Activated CD8-positive, alpha-beta memory T cell treated with anti-CD3 and anti-CD28 coated beads for 36 hours (primary cell): ENCODE measurements around the gene FEV. TPM values are rescaled to one million over a fixed set of nuclear protein-coding genes. Genes with fewer than 3 reads are reported as not detected.
"Not testable (repeated sequence)": the region's sequence is repeated elsewhere in the genome, so short reads cannot be mapped to it uniquely, and the experiment has no call there.

Experiments
- CTCF ChIA-PET: fragments of 350-600 bp; sonication (Branson Sonifier 250); formaldehyde crosslinking; loops from one replicate; lab custom pipeline; 2021; ENCODE audit warnings: antibody characterized with exemption; lab: Charles Lee
- POLR2A ChIA-PET: fragments of 350-600 bp; sonication (Branson Sonifier 250); formaldehyde crosslinking; loops from one replicate; lab custom pipeline; 2021; ENCODE audit warnings: antibody characterized with exemption; lab: Charles Lee
- total RNA-seq, 2 experiments: library from RNA; stranded (reverse); gene quantifications; one replicate each; pipeline ENCODE4 v1.2.3, GENCODE V29; 2021

The FEV gene
- total RNA-seq, 2 experiments from 2014 or later, result not detected

- POLR2A ChIA-PET, result no interaction called here
- CTCF ChIA-PET, result interaction anchor here (0.8 kb wide), 1 partner anchor 85 kb away, joined by 4 read pairs; no protein-coding TSS in a partner anchor
Measured at GRCh38 chr2:218961229-218961628, 23.8 kb downstream of the FEV start.

GRCh38 chr2:218960309-218961165 is 24.4 kb downstream of the FEV start:
- ChIA-PET CTCF (interaction anchor here (2.1 kb wide), 1 partner anchor 62 kb away, joined by 6 read pairs; no protein-coding TSS in a partner anchor), POLR2A (no interaction called here)

DNA sequence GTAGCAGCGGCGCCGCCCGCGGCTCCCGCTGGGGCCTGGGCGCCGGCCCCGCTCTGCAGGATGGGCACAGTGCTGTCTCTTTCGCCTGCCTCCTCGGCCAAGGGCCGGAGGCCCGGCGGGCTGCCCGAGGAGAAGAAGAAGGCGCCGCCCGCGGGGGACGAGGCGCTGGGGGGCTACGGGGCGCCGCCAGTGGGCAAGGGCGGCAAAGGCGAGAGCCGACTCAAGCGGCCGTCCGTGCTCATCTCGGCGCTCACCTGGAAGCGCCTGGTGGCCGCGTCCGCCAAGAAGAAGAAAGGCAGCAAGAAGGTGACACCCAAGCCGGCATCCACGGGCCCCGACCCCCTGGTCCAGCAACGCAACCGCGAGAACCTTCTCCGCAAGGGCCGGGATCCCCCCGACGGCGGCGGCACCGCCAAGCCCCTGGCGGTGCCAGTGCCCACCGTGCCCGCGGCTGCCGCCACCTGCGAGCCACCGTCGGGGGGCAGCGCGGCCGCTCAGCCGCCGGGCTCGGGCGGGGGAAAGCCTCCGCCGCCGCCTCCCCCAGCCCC is 25.1 kb downstream of the FEV start:
- CTCF ChIA-PET, result interaction anchor here (1.3 to 2.1 kb wide), 2 partner anchors 35 to 61 kb away, joined by 3 to 6 read pairs; no protein-coding TSS in a partner anchor
- POLR2A ChIA-PET, result interaction anchor here (0.6 kb wide), 1 partner anchor 238 kb away, joined by 3 read pairs; no protein-coding TSS in a partner anchor

GRCh38 chr2:218959141-218959731 is 25.7 kb downstream of the FEV start, which contains the start of gene CDK5R2:
TSS of gene CDK5R2 (plus strand) at chr2:218959666. CDS start at chr2:218959821, 155 bp downstream.
- CTCF ChIA-PET, result interaction anchor here (1.3 to 2.1 kb wide), 3 partner anchors 36 to 83 kb away, joined by 3 to 6 read pairs (median 5); no protein-coding TSS in a partner anchor
- POLR2A ChIA-PET, result interaction anchor here (0.6 kb wide), 1 partner anchor 237 kb away, joined by 3 read pairs; no protein-coding TSS in a partner anchor

- ChIA-PET POLR2A (interaction anchor here (0.6 kb wide), 1 partner anchor 540 kb away, joined by 3 read pairs; the partner anchor contains the start of gene GMPPA), CTCF (interaction anchor here (0.9 to 2.1 kb wide), 4 partner anchors 23 to 82 kb away, joined by 3 to 9 read pairs (median 4); no protein-coding TSS in a partner anchor)
Measured at GRCh38 chr2:218958276-218958675, 26.7 kb downstream of the FEV start.

DNA sequence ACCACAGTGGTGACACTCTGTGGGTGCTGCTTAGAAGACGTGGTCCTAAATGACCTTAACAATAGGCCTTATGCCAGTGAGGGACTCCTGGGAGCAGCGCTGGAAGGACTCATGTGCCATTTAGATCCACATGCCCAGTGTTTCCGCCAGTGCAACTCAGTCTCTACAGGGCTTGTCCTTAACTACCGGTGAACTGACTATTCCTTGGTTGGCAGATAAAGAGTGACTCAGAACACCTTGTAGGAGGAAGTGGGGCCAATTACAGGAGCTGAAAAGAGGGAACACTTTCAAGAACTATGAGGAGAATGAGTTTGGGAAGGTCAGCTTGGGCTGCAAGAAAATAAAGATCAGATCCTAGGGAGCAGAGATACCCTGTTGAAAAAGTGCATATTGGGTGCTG is 27.3 kb downstream of the FEV start:
- CTCF ChIA-PET, result interaction anchor here (0.9 to 2.1 kb wide), 2 partner anchors 23 to 72 kb away, joined by 3 to 9 read pairs; no protein-coding TSS in a partner anchor
- POLR2A ChIA-PET, result interaction anchor here (0.6 kb wide), 1 partner anchor 45 kb away, joined by 3 read pairs; no protein-coding TSS in a partner anchor

DNA sequence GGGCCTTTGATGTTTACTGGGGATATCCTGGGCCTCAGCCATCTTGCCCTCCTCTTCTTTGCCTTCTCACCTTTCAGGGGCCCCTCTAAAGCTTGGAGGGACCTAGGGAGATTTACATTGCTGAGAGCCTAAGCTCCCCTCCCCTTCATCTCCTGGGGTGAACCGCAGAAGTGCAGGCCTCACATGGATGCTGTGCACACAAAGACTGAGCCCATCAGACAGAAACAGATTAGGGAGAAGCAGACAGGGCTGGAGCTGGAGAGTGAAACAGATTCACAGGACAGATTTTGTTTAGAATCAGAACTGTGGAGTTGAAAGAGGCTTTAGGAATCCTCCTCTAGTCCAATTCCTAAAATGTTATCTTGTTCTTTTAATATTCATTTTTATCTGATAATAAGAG is 28.9 kb downstream of the FEV start:
- CTCF ChIA-PET, result no interaction called here
- POLR2A ChIA-PET, result no interaction called here

DNA sequence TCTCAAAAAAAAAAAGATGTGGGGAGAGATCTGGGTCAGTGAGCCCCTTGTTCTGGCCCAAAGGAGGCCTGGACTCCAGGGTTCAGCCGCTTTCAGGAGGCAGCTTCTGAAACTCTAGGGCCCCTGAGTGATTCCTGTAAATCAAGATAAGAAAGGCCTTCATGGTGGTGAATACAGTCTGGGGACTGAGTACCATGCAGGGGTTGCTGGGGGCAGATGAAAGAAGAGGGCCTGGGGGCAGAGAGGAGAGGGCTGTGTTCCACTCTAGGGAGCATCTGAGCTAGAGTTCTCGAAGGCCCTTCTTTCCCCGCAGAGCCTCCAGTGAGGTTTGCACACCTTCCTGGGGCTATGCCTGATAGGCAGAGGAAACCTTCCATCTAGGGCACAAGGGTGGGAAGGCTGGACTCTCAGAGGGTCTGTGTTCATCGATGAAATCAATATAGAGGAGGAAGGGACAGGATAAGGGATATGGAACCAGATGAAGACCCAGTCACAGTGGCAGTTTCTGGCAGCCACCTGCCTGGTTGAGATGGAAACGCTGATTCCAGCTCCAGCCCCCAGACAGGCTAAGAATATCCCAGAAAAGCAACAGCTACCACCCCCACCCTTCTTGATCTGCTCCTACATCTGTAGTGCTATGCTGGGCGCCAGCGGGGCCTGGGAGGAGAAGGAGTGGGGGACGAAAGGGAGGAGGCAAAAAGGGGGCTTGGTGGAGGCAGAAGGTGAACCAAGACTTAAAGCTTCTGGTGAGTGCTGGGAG is 30.3 kb downstream of the FEV start:
- ChIA-PET POLR2A (no interaction called here), CTCF (interaction anchor here (1.0 to 1.6 kb wide), 2 partner anchors 10 to 25 kb away, joined by 3 to 4 read pairs; no protein-coding TSS in a partner anchor)

- CTCF ChIA-PET, result interaction anchor here (0.6 to 1.6 kb wide), 3 partner anchors 27 to 57 kb away, joined by 3 to 4 read pairs (median 4); no protein-coding TSS in a partner anchor
- POLR2A ChIA-PET, result interaction anchor here (0.7 kb wide), 1 partner anchor 697 kb away, joined by 5 read pairs; no protein-coding TSS in a partner anchor
Measured at GRCh38 chr2:218953366-218953954, 31.5 kb downstream of the FEV start.

DNA sequence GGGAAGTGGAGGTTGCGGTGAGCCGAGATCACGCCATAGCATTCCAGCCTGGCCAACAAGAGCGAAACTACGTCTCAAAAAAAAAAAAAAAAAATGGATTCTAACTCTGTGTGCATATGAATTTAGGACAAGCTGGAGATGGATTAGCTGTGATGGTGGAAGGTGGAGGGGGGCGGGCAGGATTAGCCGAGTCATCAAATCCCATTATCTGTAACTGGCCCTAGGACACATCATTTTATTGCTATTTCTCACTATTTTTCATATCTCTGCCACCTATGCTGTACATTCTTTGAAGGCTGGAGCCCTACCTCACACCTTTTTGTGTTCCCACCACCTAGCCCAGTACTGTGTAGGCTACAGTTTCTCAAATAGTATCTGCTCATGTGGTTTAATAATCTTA is 32.8 kb downstream of the FEV start:
- CTCF ChIA-PET, result no interaction called here
- POLR2A ChIA-PET, result no interaction called here

- ChIA-PET CTCF (no interaction called here), POLR2A (interaction anchor here (0.6 kb wide), 2 partner anchors 190 to 374 kb away, joined by 4 read pairs; no protein-coding TSS in a partner anchor)
Measured at GRCh38 chr2:218946621-218947020, 38.4 kb downstream of the FEV start.

DNA sequence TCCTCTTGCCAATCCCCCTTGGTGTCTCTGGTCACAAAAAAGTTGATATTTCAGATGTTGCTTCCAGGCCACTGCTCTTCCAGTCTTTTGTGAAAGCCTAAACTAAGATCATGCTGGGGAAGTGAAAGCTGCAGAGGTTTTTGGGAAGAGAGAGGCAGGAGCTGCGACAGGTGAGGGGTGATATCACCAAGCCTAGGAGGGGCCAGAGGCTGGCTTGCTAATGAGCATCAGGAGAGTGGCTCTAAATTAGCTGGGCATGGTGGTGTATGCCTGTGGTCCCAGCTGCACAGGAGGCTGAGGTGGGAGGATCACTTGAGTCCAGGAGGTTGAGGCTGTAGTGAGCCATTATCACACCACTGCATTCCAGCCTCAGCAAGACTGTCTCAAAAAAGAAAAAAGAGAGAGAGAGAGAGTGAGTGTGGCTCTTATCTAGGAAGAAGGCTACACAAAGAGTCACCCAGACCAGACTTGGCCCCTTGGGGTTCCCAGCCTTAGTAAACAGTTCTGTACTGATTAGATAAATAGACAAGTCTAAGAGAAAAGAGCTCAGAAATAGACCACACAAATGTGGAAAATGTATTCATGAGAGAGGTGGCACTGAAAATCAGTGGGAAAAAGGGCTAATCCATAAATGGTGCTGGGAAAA is 40.1 kb downstream of the FEV start:
- ChIA-PET CTCF (interaction anchor here (0.7 kb wide), 1 partner anchor 10 kb away, joined by 3 read pairs; no protein-coding TSS in a partner anchor), POLR2A (no interaction called here)

- CTCF ChIA-PET, POLR2A ChIA-PET: not testable (repeated sequence)
Measured at GRCh38 chr2:218931751-218932150, 53.2 kb downstream of the FEV start.

Other genes starting within 250 kb of the FEV start
- not detected for gene CYP27A1, start 203.0 kb downstream of the FEV start, total RNA-seq
- not detected for gene PRKAG3, start 153.4 kb downstream of the FEV start, total RNA-seq
- gene WNT6, start 125.4 kb downstream of the FEV start, total RNA-seq, result under 1 TPM; 0.13 to 0.17 TPM
- gene WNT10A, start 104.3 kb downstream of the FEV start, total RNA-seq, result 1 to 10 TPM in 1 of 2 experiments, under 1 TPM in 1; 0.80 to 1.1 TPM
- not detected for gene CDK5R2, start 25.5 kb downstream of the FEV start, total RNA-seq
- gene CRYBA2, start 8.2 kb upstream of the FEV start, total RNA-seq, result not detected
- not detected for gene CFAP65, start 56.3 kb upstream of the FEV start, total RNA-seq
- gene IHH, start 75.7 kb upstream of the FEV start, total RNA-seq, result not detected
- 10 to 100 TPM; 20.0 to 20.9 TPM for gene NHEJ1, start 175.6 kb upstream of the FEV start, total RNA-seq
- gene SLC23A3, start 184.8 kb upstream of the FEV start, total RNA-seq, result 1 to 10 TPM; 1.8 to 2.9 TPM
- 10 to 100 TPM; 53.8 to 58.2 TPM for gene CNPPD1, start 191.7 kb upstream of the FEV start, total RNA-seq
- gene RETREG2, start 193.1 kb upstream of the FEV start, total RNA-seq, result 10 to 100 TPM; 68.3 to 69.1 TPM
- 10 to 100 TPM; 29.3 to 33.3 TPM for gene ZFAND2B, start 221.6 kb upstream of the FEV start, total RNA-seq
- gene ABCB6, start 233.8 kb upstream of the FEV start, total RNA-seq, result 10 to 100 TPM; 20.8 to 25.6 TPM
- 10 to 100 TPM; 55.9 to 57.4 TPM for gene ATG9A, start 244.5 kb upstream of the FEV start, total RNA-seq
- 100 to 1,000 TPM; 109 TPM for gene ANKZF1, start 244.6 kb upstream of the FEV start, total RNA-seq